BE2C (cell line): ENCODE results near the gene CYP4F3.

Experiments used
- DNase-seq: peaks from one replicate; pipeline ENCODE4 v3.0.0-alpha.2; 2020
- H3K27me3 ChIP-seq: fragments of 250-450 bp; sonication (Bioruptor Pico); 2 replicates; pipeline ENCODE4 v1.5.1; 2020; ENCODE audit warnings: mild to moderate bottlenecking
- H3K36me3 ChIP-seq: fragments of 250-450 bp; sonication (Bioruptor Pico); 2 replicates; pipeline ENCODE4 v1.5.1; 2020; ENCODE audit warnings: mild to moderate bottlenecking
- H3K4me1 ChIP-seq: fragments of 250-450 bp; sonication (Bioruptor Pico); 2 replicates; pipeline ENCODE4 v1.5.1; 2020
- H3K4me3 ChIP-seq: 2 replicates; pipeline ENCODE4 v1.5.1; 2011; ENCODE audit warnings: low read depth, low read length
- H3K9me3 ChIP-seq: fragments of 250-450 bp; sonication (Bioruptor Pico); 2 replicates; pipeline ENCODE4 v1.5.1; 2020
- CTCF ChIP-seq: IDR thresholded peaks from 2 replicates; pipeline ENCODE4 v1.5.1; 2012; ENCODE audit warnings: mild to moderate bottlenecking, low read depth, low read length

CYP4F3 gene

GRCh38 chr19:15680478-15681322 is 40.0 kb downstream of the CYP4F3 start:
- H3K4me3 ChIP-seq, result no peak overlapping the region
- H3K27me3 ChIP-seq, result no peaks in the 10 kb centered on the region
- no peaks in the 10 kb centered on the region for H3K36me3 ChIP-seq
- H3K9me3 ChIP-seq, result no peaks in the 10 kb centered on the region; the same call in 1 of the 2 replicates
- TF ChIP-seq CTCF, result no peak
- DNase-seq, result no peak
- H3K4me1 ChIP-seq, result no peaks in the 10 kb centered on the region

GRCh38 chr19:15683411-15683810 is 42.7 kb downstream of the CYP4F3 start:
- no peak for DNase-seq
- no peak for TF ChIP-seq CTCF
- H3K9me3 ChIP-seq, result no peaks in the 10 kb centered on the region; the same call in 1 of the 2 replicates
- H3K4me1 ChIP-seq, result no peaks in the 10 kb centered on the region
- no peak overlapping the region for H3K4me3 ChIP-seq
- H3K36me3 ChIP-seq, result no peaks in the 10 kb centered on the region
- no peaks in the 10 kb centered on the region for H3K27me3 ChIP-seq

GRCh38 chr19:15684828-15685227 is 44.1 kb downstream of the CYP4F3 start:
- no peaks in the 10 kb centered on the region for H3K9me3 ChIP-seq
- no peak overlapping the region for H3K4me3 ChIP-seq
- H3K4me1 ChIP-seq, result no peaks in the 10 kb centered on the region
- H3K36me3 ChIP-seq, result no peaks in the 10 kb centered on the region
- H3K27me3 ChIP-seq, result no peaks in the 10 kb centered on the region
- DNase-seq, result no peak
- TF ChIP-seq CTCF, result no peak

- Histone ChIP-seq H3K36me3 (no peaks in the 10 kb centered on the region), H3K4me1 (no peaks in the 10 kb centered on the region), H3K9me3 (no peaks in the 10 kb centered on the region), H3K27me3 (no peaks in the 10 kb centered on the region), H3K4me3 (peak overlapping the region; percentile 35)
- no peak for TF ChIP-seq CTCF
- no peak for DNase-seq
Observed at GRCh38 chr19:15696654-15697194, 56.0 kb downstream of the CYP4F3 start.

GRCh38 chr19:15701757-15702533 is 61.2 kb downstream of the CYP4F3 start:
- Histone ChIP-seq H3K4me3 (no peak overlapping the region), H3K36me3 (no peaks in the 10 kb centered on the region), H3K9me3 (no peaks in the 10 kb centered on the region), H3K27me3 (no peaks in the 10 kb centered on the region), H3K4me1 (no peaks in the 10 kb centered on the region)
- no peak for DNase-seq
- TF ChIP-seq CTCF, result no peak
